ENCODE measurements around the gene WNT1. TPM values are rescaled to one million over a fixed set of nuclear protein-coding genes. Genes with fewer than 3 reads are reported as not detected.

The WNT1 gene
- total RNA-seq, 2 donors from 2014 or later, result not detected

- H3K9me3 ChIP-seq, result no peaks in the 10 kb centered on the region
- no peaks in the 10 kb centered on the region for H3K36me3 ChIP-seq
- no peak overlapping the region for H3K27ac ChIP-seq
- H3K27me3 ChIP-seq (replicated peaks; ENCODE audit: insufficient read depth), result peaks cover 3% of the 10 kb centered on the region
- intact Hi-C loops (cut with DNase I), result loop anchor here (5.0 kb wide), 1 partner anchor 146 kb away; the partner anchor contains the start of gene DDX23
- H3K4me1 ChIP-seq (replicated peaks), result peaks cover 19% of the 10 kb centered on the region
- peak overlapping the region; percentile 25 to 31 for H3K4me3 ChIP-seq
- 1% methylated on average over 45 of the region's 48 CpGs for WGBS
- DNase-seq (ENCODE audit: low spot score), result no peak
- no peak for TF ChIP-seq POLR2AphosphoS5 (IDR thresholded peaks at IDR 0.05)
- TF ChIP-seq CTCF (IDR thresholded peaks at IDR 0.05), result no peak
Measured at GRCh38 chr12:48998497-48999353, 20.6 kb downstream of the WNT1 start.

GRCh38 chr12:48999371-49000131 lies 21.4 kb downstream of the WNT1 start, which contains the start of gene DDN:
Gene DDN, minus strand, starts transcription at chr12:48999375. Its CDS starts 88 bp downstream, at chr12:48999287.
- DNase-seq (ENCODE audit: low spot score), result no peak
- H3K4me1 ChIP-seq (replicated peaks), result peaks cover 19% of the 10 kb centered on the region
- intact Hi-C loops (cut with DNase I), result loop anchor here (5.0 kb wide), 1 partner anchor 147 kb away; the partner anchor contains the start of gene DDX23
- peaks cover 0 to 3% of the 10 kb centered on the region in 2 donors for H3K36me3 ChIP-seq
- H3K27ac ChIP-seq, result no peak within 1 kb of the TSS
- peak within 1 kb of the TSS; percentile 25 to 31 for H3K4me3 ChIP-seq
- peaks cover 3% of the 10 kb centered on the region for H3K27me3 ChIP-seq (replicated peaks; ENCODE audit: insufficient read depth)
- WGBS, result 11% methylated on average over 13 of the region's 30 CpGs
- TF ChIP-seq CTCF (IDR thresholded peaks at IDR 0.05), result no peak
- no peak for TF ChIP-seq POLR2AphosphoS5 (IDR thresholded peaks at IDR 0.05)
- no peak for TF ChIP-seq POLR2A (IDR thresholded peaks at IDR 0.05)
- no peaks in the 10 kb centered on the region for H3K9me3 ChIP-seq

GRCh38 chr12:49000346-49000745 lies 22.2 kb downstream of the WNT1 start:
- Histone ChIP-seq H3K36me3 (peaks cover 3 to 5% of the 10 kb centered on the region in 2 donors), H3K4me3 (no peak overlapping the region), H3K27me3 (replicated peaks; ENCODE audit: insufficient read depth) (peaks cover 3% of the 10 kb centered on the region), H3K9me3 (no peaks in the 10 kb centered on the region), H3K4me1 (replicated peaks) (peaks cover 19% of the 10 kb centered on the region), H3K27ac (no peak overlapping the region)
- 87% methylated on average over 2 of the region's 2 CpGs for WGBS
- no peak for DNase-seq (ENCODE audit: low spot score)
- intact Hi-C loops (cut with DNase I), result no loop called here
- no peak for TF ChIP-seq POLR2AphosphoS5 (IDR thresholded peaks at IDR 0.05)
- no peak for TF ChIP-seq CTCF (IDR thresholded peaks at IDR 0.05)
- no peak for TF ChIP-seq POLR2A (IDR thresholded peaks at IDR 0.05)

GRCh38 chr12:49008943-49009342 lies 30.8 kb downstream of the WNT1 start:
- no peak overlapping the region for H3K4me3 ChIP-seq
- H3K36me3 ChIP-seq, result peaks cover 3 to 5% of the 10 kb centered on the region in 2 donors
- H3K27ac ChIP-seq, result no peak overlapping the region
- no peak for DNase-seq (ENCODE audit: low spot score)
- no peak for TF ChIP-seq POLR2AphosphoS5 (IDR thresholded peaks at IDR 0.05)
- no peak for TF ChIP-seq CTCF (IDR thresholded peaks at IDR 0.05)
- TF ChIP-seq POLR2A (IDR thresholded peaks at IDR 0.05), result no peak
- H3K27me3 ChIP-seq (replicated peaks; ENCODE audit: insufficient read depth), result no peaks in the 10 kb centered on the region
- H3K4me1 ChIP-seq (replicated peaks), result no peaks in the 10 kb centered on the region
- WGBS, result 90% methylated on average over 1 of the region's 1 CpG
- H3K9me3 ChIP-seq, result no peaks in the 10 kb centered on the region
- intact Hi-C loops (cut with DNase I), result no loop called here

Data from prostate gland (tissue), 2 donors.